NCI-H1105 (cell line): ENCODE measurements around the gene MRPL16.
"Not testable (repeated sequence)": the region's sequence is repeated elsewhere in the genome, so short reads cannot be mapped to it uniquely, and the experiment has no call there.

Experiments
- DNase-seq: peaks from one replicate; lab custom pipeline; 2025; lab: John Stamatoyannopoulos, UW

The MRPL16 gene

GRCh38 chr11:59810189-59810910 is at the start of gene MRPL16:
Gene MRPL16, minus strand, starts transcription at chr11:59810778. Its CDS starts 120 bp downstream, at chr11:59810658.
- peak; percentile 83 for DNase-seq

- no peak for DNase-seq
Observed at GRCh38 chr11:59859673-59860072, 49.1 kb upstream of the MRPL16 start.

DNA sequence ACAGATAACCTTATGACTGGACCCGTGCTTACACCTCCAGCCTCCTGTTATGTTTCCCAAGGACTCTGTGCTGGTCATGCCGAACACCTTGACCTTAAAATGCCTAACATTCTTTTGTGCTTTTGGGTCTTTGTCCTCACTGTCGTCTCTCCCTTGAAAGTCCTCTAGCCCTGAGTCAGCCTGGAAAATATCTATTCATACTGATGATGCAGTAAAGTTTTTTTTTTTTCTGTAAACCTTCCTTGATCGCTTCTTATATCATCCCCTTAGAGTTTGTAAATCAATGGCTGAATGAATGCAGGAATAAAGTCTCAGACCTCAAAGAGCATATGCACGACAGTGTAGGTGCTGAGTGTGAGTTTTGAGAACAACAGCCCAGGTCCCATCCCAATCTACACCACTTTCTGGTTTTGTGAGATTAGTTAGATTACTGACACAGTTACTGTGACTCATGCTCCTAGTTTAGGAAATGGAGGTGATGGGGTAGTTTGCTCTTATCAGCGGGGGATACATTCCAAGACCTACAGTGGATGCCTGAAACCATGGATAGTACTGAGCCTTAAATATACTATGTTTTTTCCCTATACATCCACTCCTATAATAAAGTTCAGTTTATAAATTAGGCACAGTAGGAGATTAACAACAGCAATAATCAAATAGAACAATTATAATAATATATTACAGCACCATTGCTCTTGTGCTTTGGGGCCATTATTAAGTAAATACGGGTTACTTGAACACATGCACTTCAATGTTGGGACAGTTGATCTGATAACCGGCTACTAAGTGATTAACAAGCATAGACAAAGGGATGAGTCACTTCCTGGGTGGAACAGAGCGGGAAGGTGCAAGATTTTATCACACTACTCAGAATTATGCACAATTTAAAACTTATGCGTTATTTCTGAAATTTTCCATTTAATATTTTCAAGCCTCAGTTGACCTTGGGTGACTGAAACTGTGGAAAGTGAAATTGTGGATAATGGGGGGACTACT is 47.2 kb upstream of the MRPL16 start:
- DNase-seq = no peak

DNA sequence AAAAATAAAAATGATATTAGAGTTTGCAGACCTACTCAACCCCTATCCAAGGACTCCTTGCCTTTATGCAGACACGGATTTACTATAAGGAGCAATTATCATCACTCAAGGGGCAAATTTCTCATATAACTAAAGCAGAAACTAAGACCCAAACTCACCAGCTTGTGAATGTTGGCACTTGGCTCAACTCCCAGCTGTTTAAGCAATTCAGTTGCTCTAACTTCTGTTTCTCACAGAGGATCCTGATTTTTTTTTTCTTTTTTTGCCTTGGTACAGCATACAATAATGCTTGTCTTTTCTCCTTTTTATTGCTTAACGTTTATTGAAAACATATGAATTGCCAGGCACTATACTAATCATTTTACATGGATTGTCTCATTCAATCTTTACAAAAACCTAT is 44.3 kb upstream of the MRPL16 start:
- no peak for DNase-seq

GRCh38 chr11:59851416-59851815 is 40.8 kb upstream of the MRPL16 start:
- not testable (repeated sequence) for DNase-seq

DNA sequence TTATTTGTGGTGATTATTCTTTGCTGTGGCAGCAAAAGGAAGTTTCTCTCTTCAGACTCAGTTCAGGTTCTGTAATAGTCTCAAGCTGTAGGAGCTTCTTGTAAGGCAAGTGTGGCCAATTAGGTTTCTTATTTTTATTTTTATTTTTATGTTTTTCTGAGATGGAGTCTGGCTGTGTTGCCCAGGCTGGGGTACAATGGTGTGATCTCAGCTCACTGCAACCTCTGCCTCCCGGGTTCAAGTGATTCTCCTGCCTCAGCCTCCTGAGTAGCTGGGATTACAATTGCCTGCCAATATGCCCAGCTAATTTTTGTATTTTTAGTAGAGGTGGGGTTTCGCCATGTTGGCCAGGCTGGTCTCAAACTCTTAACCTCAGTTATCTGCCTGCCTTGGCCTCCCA is 39.0 kb upstream of the MRPL16 start:
- not testable (repeated sequence) for DNase-seq

- DNase-seq = no peak
Observed at GRCh38 chr11:59849129-59849528, 38.6 kb upstream of the MRPL16 start.

GRCh38 chr11:59848439-59848838 is 37.9 kb upstream of the MRPL16 start:
- not testable (repeated sequence) for DNase-seq

DNA sequence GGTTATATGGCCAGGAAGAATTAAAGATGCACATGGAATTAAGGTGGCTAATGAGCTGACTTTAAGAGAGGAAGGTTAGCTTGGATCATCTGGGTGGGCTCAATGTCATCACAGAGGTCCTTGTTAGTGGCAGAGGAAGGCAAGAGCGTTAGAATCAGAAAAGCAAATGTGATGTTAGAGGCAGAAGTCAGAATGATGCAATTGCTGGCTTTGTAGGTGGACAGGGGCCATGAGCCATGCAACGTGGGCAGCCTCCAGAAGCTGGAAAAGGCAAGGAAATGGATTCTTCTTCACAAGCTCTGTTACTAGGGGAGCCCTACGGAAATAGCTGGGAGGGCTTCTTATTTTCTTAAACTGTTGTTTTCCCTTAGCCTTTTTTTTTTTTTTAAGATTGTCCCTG is 37.0 kb upstream of the MRPL16 start:
- DNase-seq = no peak

GRCh38 chr11:59846556-59846955 is 36.0 kb upstream of the MRPL16 start:
- DNase-seq = no peak

- DNase-seq = no peak
Observed at GRCh38 chr11:59845399-59845798, 34.8 kb upstream of the MRPL16 start, which contains the start of gene CBLIF. Gene CBLIF, minus strand, starts transcription at chr11:59845499. Its CDS starts 46 bp downstream, at chr11:59845453.

GRCh38 chr11:59842316-59842715 is 31.7 kb upstream of the MRPL16 start:
- no peak for DNase-seq

GRCh38 chr11:59841514-59841913 is 30.9 kb upstream of the MRPL16 start:
- no peak for DNase-seq

DNA sequence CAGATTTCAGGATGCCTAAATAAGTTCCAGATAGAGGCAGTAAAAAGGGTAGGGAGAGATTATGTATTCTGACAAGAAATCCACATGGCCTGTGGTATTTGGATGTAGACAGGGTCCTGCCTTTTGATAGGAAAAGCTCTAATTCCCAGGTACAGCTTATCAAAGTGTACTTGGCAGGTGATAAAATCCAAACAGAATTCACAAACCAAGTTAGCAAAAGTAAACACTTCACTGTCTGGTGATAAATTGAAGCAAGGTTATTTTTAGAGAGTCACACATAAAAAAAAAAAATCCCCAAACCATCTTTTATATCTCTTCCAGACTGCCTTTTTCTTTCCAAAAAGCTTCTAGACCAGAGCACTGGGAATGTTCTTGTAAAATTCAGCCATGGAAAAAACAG is 29.0 kb upstream of the MRPL16 start:
- DNase-seq = no peak

DNA sequence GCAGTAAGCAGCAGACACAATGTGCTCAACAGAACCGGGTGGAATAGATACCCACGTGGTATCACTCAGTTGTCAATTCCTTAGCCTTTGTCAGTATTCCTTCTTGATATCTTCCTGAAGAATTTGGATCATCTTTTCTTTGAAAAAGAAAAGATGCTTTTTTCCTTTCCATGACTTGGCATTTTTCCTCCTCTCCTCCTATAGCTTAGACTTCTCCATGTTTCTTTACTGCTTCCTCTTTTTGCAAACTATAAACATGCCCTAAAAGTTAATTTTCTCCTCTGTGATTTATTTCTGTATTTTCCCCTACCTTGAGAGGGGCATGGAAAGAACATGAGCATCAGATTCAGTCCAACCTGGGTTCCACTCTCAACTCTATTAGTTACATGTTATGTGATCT is 23.0 kb upstream of the MRPL16 start:
- DNase-seq = no peak

GRCh38 chr11:59829358-59829757 is 18.8 kb upstream of the MRPL16 start:
- no peak for DNase-seq

GRCh38 chr11:59822989-59823566 is 12.5 kb upstream of the MRPL16 start:
- DNase-seq = peak; percentile 63

- no peak for DNase-seq
Observed at GRCh38 chr11:59818572-59818971, 8.0 kb upstream of the MRPL16 start.

- DNase-seq = not testable (repeated sequence)
Observed at GRCh38 chr11:59816434-59816833, 5.9 kb upstream of the MRPL16 start.

- no peak for DNase-seq
Observed at GRCh38 chr11:59815754-59816153, 5.2 kb upstream of the MRPL16 start.

DNA sequence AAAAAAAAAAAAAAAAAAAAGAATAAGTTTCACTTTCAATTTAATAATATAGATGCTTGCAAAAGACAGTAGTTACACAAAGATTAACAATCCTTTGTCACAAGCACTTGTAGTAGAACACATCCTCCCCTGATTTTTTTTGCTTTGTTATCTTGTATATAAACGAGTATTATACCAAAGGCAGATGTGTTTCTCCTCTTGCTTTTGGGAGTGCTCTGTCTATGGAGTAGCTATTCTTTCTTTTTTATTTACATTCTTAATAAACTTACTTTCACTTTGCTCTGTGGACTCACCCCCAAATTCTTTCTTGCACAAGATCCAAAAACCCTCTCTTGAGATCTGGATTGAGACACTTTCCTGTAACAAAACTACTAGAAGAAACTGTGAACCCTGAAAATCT is 3.4 kb upstream of the MRPL16 start:
- DNase-seq = no peak

- DNase-seq = no peak
Observed at GRCh38 chr11:59813364-59813763, 2.8 kb upstream of the MRPL16 start.

DNA sequence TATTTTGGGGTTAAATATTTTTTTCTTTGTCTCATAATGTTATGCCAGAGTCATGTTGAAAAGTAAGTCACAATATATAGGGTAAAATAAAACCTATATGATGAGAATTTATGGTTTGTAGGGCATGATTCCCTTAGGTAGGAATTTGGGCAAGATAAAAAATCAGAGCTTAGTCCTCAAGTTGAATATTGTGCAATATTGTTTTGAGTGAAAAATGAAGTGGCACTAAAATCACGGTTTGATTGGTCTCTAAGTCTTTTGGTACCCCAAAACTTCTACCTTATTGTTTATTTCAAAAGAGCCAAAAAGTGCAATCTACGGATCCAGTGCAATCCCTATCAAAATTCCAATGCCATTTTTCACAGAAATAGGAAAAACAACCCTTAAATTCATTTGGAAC is 1.6 kb upstream of the MRPL16 start:
- DNase-seq = no peak
